ENCODE results near the gene DENND5A. TPM values are rescaled to one million over a fixed set of nuclear protein-coding genes. Genes with fewer than 3 reads are reported as not detected.
A peak's percentile ranks its signal among the peaks of the same experiment; 100 is the strongest.
"Not testable (repeated sequence)": the region's sequence is repeated elsewhere in the genome, so short reads cannot be mapped to it uniquely, and the experiment has no call there.

DENND5A gene
- total RNA-seq, 1 donor from 2014 or later: 122 TPM

- Mint-ChIP-seq H3K4me3 (ENCODE audit: unreplicated experiment) (no peak overlapping the region), H3K27ac (ENCODE audit: unreplicated experiment) (peak overlapping the region; percentile 39)
These were observed 54.2 kb downstream of the DENND5A start for GRCh38 chr11:9210922-9211320.

GRCh38 chr11:9210224-9210921 lies 54.8 kb downstream of the DENND5A start:
- Mint-ChIP-seq H3K27me3 (ENCODE audit: unreplicated experiment) (no peaks in the 10 kb centered on the region), H3K9me3 (ENCODE audit: unreplicated experiment) (no peaks in the 10 kb centered on the region), H3K36me3 (ENCODE audit: unreplicated experiment) (peaks cover 2% of the 10 kb centered on the region), H3K27ac (ENCODE audit: unreplicated experiment) (peak overlapping the region; percentile 39), H3K4me3 (ENCODE audit: unreplicated experiment) (no peak overlapping the region), H3K4me1 (ENCODE audit: unreplicated experiment) (peaks cover 64% of the 10 kb centered on the region)
- no peak for TF ChIP-seq CTCF (IDR thresholded peaks at IDR 0.05)
- DNase-seq (ENCODE audit: extremely low spot score, unreplicated experiment): no peak

More at GRCh38 chr11:9210922-9211320, 54.2 kb downstream of the DENND5A start:
- no peak for TF ChIP-seq CTCF (IDR thresholded peaks at IDR 0.05)
- DNase-seq (ENCODE audit: extremely low spot score, unreplicated experiment): no peak
- H3K36me3 Mint-ChIP-seq (ENCODE audit: unreplicated experiment): peaks cover 2% of the 10 kb centered on the region
- no peaks in the 10 kb centered on the region for H3K9me3 Mint-ChIP-seq (ENCODE audit: unreplicated experiment)
- peaks cover 66% of the 10 kb centered on the region for H3K4me1 Mint-ChIP-seq (ENCODE audit: unreplicated experiment)
- H3K27me3 Mint-ChIP-seq (ENCODE audit: unreplicated experiment): no peaks in the 10 kb centered on the region

GRCh38 chr11:9209604-9210003 lies 55.5 kb downstream of the DENND5A start:
- not testable (repeated sequence) for H3K27me3 Mint-ChIP-seq (ENCODE audit: unreplicated experiment); H3K36me3 Mint-ChIP-seq (ENCODE audit: unreplicated experiment); H3K9me3 Mint-ChIP-seq (ENCODE audit: unreplicated experiment); H3K27ac Mint-ChIP-seq (ENCODE audit: unreplicated experiment); H3K4me3 Mint-ChIP-seq (ENCODE audit: unreplicated experiment); DNase-seq (ENCODE audit: extremely low spot score, unreplicated experiment)
- peaks cover 57% of the 10 kb centered on the region for H3K4me1 Mint-ChIP-seq (ENCODE audit: unreplicated experiment)

GRCh38 chr11:9208726-9209501 lies 56.2 kb downstream of the DENND5A start:
- no peak overlapping the region for H3K4me3 Mint-ChIP-seq (ENCODE audit: unreplicated experiment)
- no peak for DNase-seq (ENCODE audit: extremely low spot score, unreplicated experiment)
- H3K36me3 Mint-ChIP-seq (ENCODE audit: unreplicated experiment): peaks cover 2% of the 10 kb centered on the region
- H3K27ac Mint-ChIP-seq (ENCODE audit: unreplicated experiment): no peak overlapping the region
- no peaks in the 10 kb centered on the region for H3K27me3 Mint-ChIP-seq (ENCODE audit: unreplicated experiment)
- peaks cover 52% of the 10 kb centered on the region for H3K4me1 Mint-ChIP-seq (ENCODE audit: unreplicated experiment)
- TF ChIP-seq CTCF (IDR thresholded peaks at IDR 0.05): no peak
- no peaks in the 10 kb centered on the region for H3K9me3 Mint-ChIP-seq (ENCODE audit: unreplicated experiment)

- TF ChIP-seq CTCF (IDR thresholded peaks at IDR 0.05): no peak
- Mint-ChIP-seq H3K4me3 (ENCODE audit: unreplicated experiment) (no peak overlapping the region), H3K4me1 (ENCODE audit: unreplicated experiment) (peaks cover 51% of the 10 kb centered on the region), H3K9me3 (ENCODE audit: unreplicated experiment) (no peaks in the 10 kb centered on the region), H3K27ac (ENCODE audit: unreplicated experiment) (peak overlapping the region; percentile 12), H3K36me3 (ENCODE audit: unreplicated experiment) (peaks cover 13% of the 10 kb centered on the region), H3K27me3 (ENCODE audit: unreplicated experiment) (no peaks in the 10 kb centered on the region)
- DNase-seq (ENCODE audit: extremely low spot score, unreplicated experiment): no peak
These were observed 57.9 kb downstream of the DENND5A start for GRCh38 chr11:9207229-9207628.
